H1 (cell line): ENCODE measurements around the gene MAPK11. TPM values are rescaled to one million over a fixed set of nuclear protein-coding genes. Genes with fewer than 3 reads are reported as not detected.

ENCODE experiments used
- BACH1 ChIP-seq: IDR thresholded peaks from 2 replicates; pipeline ENCODE4 v1.6.1; 2012; ENCODE audit warnings: low read length, improper control_type of control experiment
- EP300 ChIP-seq, 2 experiments: IDR thresholded peaks; 1 replicate in 1 of 2; 2 replicates in 1 of 2; pipeline ENCODE4 v1.6.1; 2011 to 2012; ENCODE audit warnings: low read depth in 2 of 2, low read length in 2 of 2, mild to moderate bottlenecking in 2 of 2, borderline replicate concordance in 1 of 2, inconsistent platforms in 1 of 2, moderate library complexity in 1 of 2
- RAD21 ChIP-seq, 2 experiments: IDR thresholded peaks in 1 of 2; conservative IDR thresholded peaks in 1 of 2; 2 replicates each; pipeline ENCODE4 v1.6.1; 2011; ENCODE audit warnings: low read depth in 2 of 2, low read length in 2 of 2, improper control_type of control experiment in 1 of 2, inconsistent platforms in 1 of 2, mild to moderate bottlenecking in 1 of 2, moderate library complexity in 1 of 2
- SP1 ChIP-seq: IDR thresholded peaks from 2 replicates; pipeline ENCODE4 v1.6.1; 2011; ENCODE audit warnings: low read depth, low read length
- SRF ChIP-seq: IDR thresholded peaks from 2 replicates; pipeline ENCODE4 v1.6.1; 2011; ENCODE audit warnings: mild to moderate bottlenecking, low read depth, low read length, moderate library complexity
- polyA plus RNA-seq, 7 experiments: library from polyadenylated mRNA; depleted of rRNA in 3 of 7; stranded (reverse) in 5 of 7; unstranded in 2 of 7; fragments of >200 nt in 5 of 7; fragments of 200-250 nt in 2 of 7; gene quantifications; 1 replicate in 5 of 7; 2 replicates in 1 of 7; 4 replicates in 1 of 7; pipeline versions ENCODE4 v1.2.1 to v1.2.3, GENCODE V29; 2011 to 2013; ENCODE audit warnings: missing spikeins in 2 of 7, mixed read lengths in 2 of 7
- total RNA-seq: library from RNA; stranded (reverse); fragmentation: NEBNext Ultra II Directional; extraction: Animal tissue kit (Norgen Biotek cat#: 25700); gene quantifications from 2 replicates; pipeline ENCODE4 v1.2.1, GENCODE V29; 2021

The MAPK11 gene
- total and polyA plus RNA-seq, 2 of the 8 experiments (the other 6 are each of a cell fraction or from before 2014, with no cell fraction given): 0.70 to 1.5 TPM

DNA sequence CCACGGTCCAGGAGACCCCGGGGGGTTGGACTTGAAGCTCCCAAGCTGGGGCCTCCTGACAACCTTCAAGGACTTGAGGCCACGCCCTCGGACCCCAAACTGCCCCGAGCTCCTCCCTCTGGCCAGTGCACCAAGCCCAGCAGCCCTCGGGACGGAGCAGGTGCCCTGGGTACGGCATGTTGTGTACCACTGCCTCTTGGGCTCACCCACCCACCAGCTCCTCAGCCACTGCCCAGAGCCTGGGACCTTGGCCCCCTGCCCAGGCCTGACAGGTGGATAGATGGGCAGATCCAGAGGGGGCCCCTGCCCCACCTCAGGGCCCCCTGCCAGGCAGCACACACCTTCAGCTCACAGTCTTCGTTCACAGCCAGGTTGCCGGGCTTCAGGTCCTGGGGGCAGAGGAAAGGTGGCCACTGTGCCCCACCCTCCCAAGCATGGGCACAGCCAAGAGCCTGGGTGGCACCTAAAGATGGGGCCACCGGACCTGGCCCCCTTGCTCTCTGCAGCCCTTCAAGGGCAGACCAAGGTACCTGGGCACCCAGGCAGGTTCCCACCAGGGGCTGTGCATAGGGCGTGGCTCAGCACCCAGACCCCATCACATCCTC is 13.8 kb downstream of the MAPK11 start (continued):
- TF ChIP-seq RAD21 (IDR thresholded peaks at IDR 0.05 in 1 of 2, conservative IDR thresholded peaks at IDR 0.05 in 1 of 2; ENCODE audit: low read depth in 2 of 2, low read length in 2 of 2): no peak
- no peak for TF ChIP-seq SP1
- TF ChIP-seq BACH1: no peak
- TF ChIP-seq SRF: no peak
- no peak for TF ChIP-seq EP300 (IDR thresholded peaks at IDR 0.05; ENCODE audit: borderline replicate concordance in 1 of 2, low read depth in 2 of 2, low read length in 2 of 2)
